Smooth muscle cell (in vitro differentiated cells): ENCODE results near the gene TEX264. TPM values are rescaled to one million over a fixed set of nuclear protein-coding genes. Genes with fewer than 3 reads are reported as not detected.

Experiments
- polyA plus RNA-seq: library from polyadenylated mRNA; unstranded; fragments of >200 nt; fragmentation: Nextera tagmentation; extraction: Ambion mirVana; gene quantifications from 2 replicates; pipeline ENCODE4 v1.2.1, GENCODE V29; 2016
- small RNA-seq: library from RNA; depleted of rRNA; stranded (forward); fragments of <200 nt; gene quantifications from one replicate; pipeline ENCODE3, GENCODE V24; 2014
- total RNA-seq: library from RNA; depleted of rRNA; stranded (reverse); fragments of >200 nt; gene quantifications from 2 replicates; pipeline ENCODE4 v1.2.3, GENCODE V29; 2014

The TEX264 gene
- total and polyA plus RNA-seq, 2 experiments from 2014 or later: 39.8 to 41.0 TPM

Small RNA genes lying within 50 kb of the gene (small RNA-seq; reads per million reads assigned to genes)
- gene RNA5SP132: 352 reads per million, percentile 99 among the genes with 10 or more reads in this experiment

Other genes starting within 250 kb of the TEX264 start
- 7.4 and 7.8 TPM in 2 replicates for gene DCAF1, start 171.2 kb upstream of the TEX264 start, total RNA-seq
- 4.3 and 6.2 TPM in 2 replicates for gene DCAF1, start 171.2 kb upstream of the TEX264 start, polyA plus RNA-seq
- gene RAD54L2, start 132.5 kb upstream of the TEX264 start, total RNA-seq: 12.8 and 13.7 TPM in 2 replicates
- 12.6 and 18.6 TPM in 2 replicates for gene RAD54L2, start 132.5 kb upstream of the TEX264 start, polyA plus RNA-seq
- gene GRM2, start 35.8 kb downstream of the TEX264 start, total RNA-seq: 0.63 TPM in 1 of 2 replicates, not detected in the other
- 0.40 and 0.65 TPM in 2 replicates for gene GRM2, start 35.8 kb downstream of the TEX264 start, polyA plus RNA-seq
- not detected in 2 replicates for gene IQCF6, start 108.0 kb downstream of the TEX264 start, total RNA-seq
- not detected in 2 replicates for gene IQCF6, start 108.0 kb downstream of the TEX264 start, polyA plus RNA-seq
- not detected in 2 replicates for gene IQCF2, start 190.4 kb downstream of the TEX264 start, total RNA-seq
- not detected in 2 replicates for gene IQCF2, start 190.4 kb downstream of the TEX264 start, polyA plus RNA-seq
- not detected in 2 replicates for gene IQCF5, start 204.3 kb downstream of the TEX264 start, total RNA-seq
- not detected in 2 replicates for gene IQCF5, start 204.3 kb downstream of the TEX264 start, polyA plus RNA-seq
- not detected in 2 replicates for gene IQCF1, start 232.1 kb downstream of the TEX264 start, total RNA-seq
- not detected in 2 replicates for gene IQCF1, start 232.1 kb downstream of the TEX264 start, polyA plus RNA-seq